Ovary (tissue), 3 donors: ENCODE measurements around the gene FMNL2.

Experiments
- CTCF ChIP-seq, 3 donors: fragments of 450-650 bp in 2 of 3; fragments of 200-600 bp in 1 of 3; IDR thresholded peaks; one replicate each; pipeline versions ENCODE4 v1.5.1 to v1.8.0; 2016 to 2022; ENCODE audit warnings: antibody characterized with exemption in 3 of 3, mild to moderate bottlenecking in 1 of 3
- EP300 ChIP-seq: sonication (generic); formaldehyde crosslinking; IDR thresholded peaks from one replicate; pipeline ENCODE4 v1.6.1; 2017; ENCODE audit warnings: antibody characterized with exemption
- POLR2A ChIP-seq: fragments of 450-650 bp; IDR thresholded peaks from one replicate; pipeline ENCODE4 v1.6.1; 2017; ENCODE audit warnings: antibody characterized with exemption, mild to moderate bottlenecking, moderate library complexity
- donor health status: DM: no; HTN: no; CAD: no.

DNA sequence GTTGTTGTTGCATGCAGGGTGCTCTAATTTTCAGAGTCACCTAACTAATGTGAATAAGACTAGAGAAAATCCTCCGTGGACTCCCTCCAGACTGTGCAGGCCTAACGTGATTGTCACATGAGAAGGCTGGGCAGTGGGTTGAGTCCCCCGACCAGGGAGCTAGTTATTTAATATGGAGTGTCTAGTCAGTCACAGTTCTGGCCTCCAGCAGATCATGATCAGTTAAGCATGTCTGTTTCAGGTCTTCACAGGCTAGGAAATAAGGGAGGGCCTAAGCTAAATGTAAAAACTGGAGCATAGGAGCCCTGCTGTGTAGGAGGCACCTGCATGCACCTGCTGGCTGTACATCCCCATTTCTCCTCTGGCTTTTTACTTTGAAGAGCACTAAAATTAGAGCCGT lies 295.5 kb downstream of the FMNL2 start:
- TF ChIP-seq CTCF (IDR thresholded peaks at IDR 0.05) (no peak), EP300 (no peak), POLR2A (no peak)
